ENCODE results near the gene XRRA1. TPM values are rescaled to one million over a fixed set of nuclear protein-coding genes. Genes with fewer than 3 reads are reported as not detected.

The XRRA1 gene
- total RNA-seq, 1 experiment from 2014 or later = 7.3 TPM

DNA sequence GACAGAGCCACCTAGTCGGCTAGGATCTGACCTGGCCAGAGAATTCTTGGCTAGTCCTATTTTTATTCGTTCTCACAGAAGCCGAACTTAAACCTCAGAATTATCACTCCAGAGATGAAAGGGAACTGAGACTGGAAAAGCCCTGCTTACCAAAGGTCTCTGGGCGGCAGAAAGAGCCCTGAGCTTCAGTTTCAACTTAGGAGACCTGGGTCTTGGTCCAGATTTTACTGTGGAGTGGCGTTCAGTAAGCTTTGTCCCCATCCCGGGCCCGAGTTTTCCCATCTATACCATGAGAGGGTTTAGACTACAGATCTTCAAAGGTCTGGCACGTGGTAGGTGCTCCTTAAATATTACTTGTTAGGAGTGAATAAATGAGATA is 40.4 kb upstream of the XRRA1 start:
- Histone ChIP-seq H3K27ac (ENCODE audit: low read depth, low read length, poor library complexity, severe bottlenecking) (peak overlapping the region; percentile 73), H3K4me3 (ENCODE audit: low read depth, low read length, poor library complexity, severe bottlenecking) (peak overlapping the region; percentile 83), H3K4me1 (ENCODE audit: insufficient read depth, low read length, poor library complexity, severe bottlenecking) (peaks cover 8% of the 10 kb centered on the region), H3K9me3 (ENCODE audit: low read depth, low read length, poor library complexity, severe bottlenecking) (no peaks in the 10 kb centered on the region), H3K27me3 (replicated peaks; ENCODE audit: insufficient read depth, low read depth, low read length, poor library complexity) (no peaks in the 10 kb centered on the region), H3K36me3 (ENCODE audit: insufficient read depth, low read length, poor library complexity, severe bottlenecking) (no peaks in the 10 kb centered on the region)
- peak; percentile 23 for DNase-seq (ENCODE audit: low spot score)
- intact Hi-C loops (cut with micrococcal nuclease; ENCODE audit: unreplicated experiment) = no loop called here
- TF ChIP-seq EZH2 (IDR thresholded peaks at IDR 0.05; ENCODE audit: borderline replicate concordance, low read depth, low read length, poor library complexity, severe bottlenecking) = no peak
- TF ChIP-seq, protein P1, sequence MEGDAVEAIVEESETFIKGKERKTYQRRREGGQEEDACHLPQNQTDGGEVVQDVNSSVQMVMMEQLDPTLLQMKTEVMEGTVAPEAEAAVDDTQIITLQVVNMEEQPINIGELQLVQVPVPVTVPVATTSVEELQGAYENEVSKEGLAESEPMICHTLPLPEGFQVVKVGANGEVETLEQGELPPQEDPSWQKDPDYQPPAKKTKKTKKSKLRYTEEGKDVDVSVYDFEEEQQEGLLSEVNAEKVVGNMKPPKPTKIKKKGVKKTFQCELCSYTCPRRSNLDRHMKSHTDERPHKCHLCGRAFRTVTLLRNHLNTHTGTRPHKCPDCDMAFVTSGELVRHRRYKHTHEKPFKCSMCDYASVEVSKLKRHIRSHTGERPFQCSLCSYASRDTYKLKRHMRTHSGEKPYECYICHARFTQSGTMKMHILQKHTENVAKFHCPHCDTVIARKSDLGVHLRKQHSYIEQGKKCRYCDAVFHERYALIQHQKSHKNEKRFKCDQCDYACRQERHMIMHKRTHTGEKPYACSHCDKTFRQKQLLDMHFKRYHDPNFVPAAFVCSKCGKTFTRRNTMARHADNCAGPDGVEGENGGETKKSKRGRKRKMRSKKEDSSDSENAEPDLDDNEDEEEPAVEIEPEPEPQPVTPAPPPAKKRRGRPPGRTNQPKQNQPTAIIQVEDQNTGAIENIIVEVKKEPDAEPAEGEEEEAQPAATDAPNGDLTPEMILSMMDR (conservative IDR thresholded peaks at IDR 0.05; ENCODE audit: low read depth, low read length) = no peak
- CTCF ChIA-PET = interaction anchor here (0.9 to 1.4 kb wide), 2 partner anchors 60 to 259 kb away, joined by 3 to 6 read pairs; no protein-coding TSS in a partner anchor
- BruUV-seq (replicated peaks) = TSS peak; percentile 36
- POLR2A ChIA-PET (ENCODE audit: low non-redundant PET) = no interaction called here

DNA sequence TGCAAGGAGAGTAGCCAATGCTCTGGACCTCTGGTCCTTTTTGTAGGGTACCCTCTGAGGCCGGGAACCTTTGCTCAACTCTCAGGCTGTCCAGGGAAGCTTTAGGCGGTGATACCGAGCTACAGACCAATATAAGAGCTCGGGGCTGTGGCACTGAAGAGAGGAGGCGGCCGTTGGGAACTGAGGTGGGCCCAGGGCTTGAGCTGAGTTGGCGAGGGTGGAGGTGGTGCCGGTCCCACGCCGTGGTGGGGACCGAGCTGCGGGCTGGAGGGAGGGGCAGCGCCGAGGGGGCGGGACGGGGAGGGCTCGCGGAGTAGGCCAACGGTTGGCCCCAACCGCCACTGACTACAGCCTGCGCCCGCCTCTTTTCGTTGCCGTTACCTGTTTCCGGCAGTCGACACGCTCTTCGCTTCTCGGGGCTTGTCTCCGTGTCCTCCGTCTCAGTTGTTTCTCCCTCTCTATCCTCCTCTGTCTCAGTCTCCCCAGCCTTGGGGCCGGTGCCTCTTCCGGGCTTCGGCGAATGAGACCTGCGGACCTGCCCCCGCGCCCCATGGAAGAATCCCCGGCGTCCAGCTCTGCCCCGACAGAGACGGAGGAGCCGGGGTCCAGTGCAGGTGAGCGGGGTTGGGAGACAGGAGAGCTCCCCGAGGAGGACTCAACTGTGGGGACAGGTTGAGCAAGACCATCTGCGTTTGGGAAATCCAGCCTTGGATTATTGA is 39.8 kb upstream of the XRRA1 start, which contains the start of gene NEU3:
Gene NEU3 (plus strand): TSS at position 393 of the 719 bp plus-strand sequence. CDS start 128 bp downstream, at position 521.
- CTCF ChIA-PET = interaction anchor here (0.8 to 1.4 kb wide), 3 partner anchors 59 to 260 kb away, joined by 3 to 8 read pairs (median 6); no protein-coding TSS in a partner anchor
- no peaks in the 10 kb centered on the region for H3K27me3 ChIP-seq (replicated peaks; ENCODE audit: insufficient read depth, low read depth, low read length, poor library complexity)
- peak within 1 kb of the TSS; percentile 73 for H3K27ac ChIP-seq (ENCODE audit: low read depth, low read length, poor library complexity, severe bottlenecking)
- intact Hi-C loops (cut with micrococcal nuclease; ENCODE audit: unreplicated experiment) = no loop called here
- DNase-seq (ENCODE audit: low spot score) = peak; percentile 87
- H3K36me3 ChIP-seq (ENCODE audit: insufficient read depth, low read length, poor library complexity, severe bottlenecking) = no peaks in the 10 kb centered on the region
- peak within 1 kb of the TSS; percentile 83 for H3K4me3 ChIP-seq (ENCODE audit: low read depth, low read length, poor library complexity, severe bottlenecking)
- no peaks in the 10 kb centered on the region for H3K9me3 ChIP-seq (ENCODE audit: low read depth, low read length, poor library complexity, severe bottlenecking)
- POLR2A ChIA-PET (ENCODE audit: low non-redundant PET) = no interaction called here
- no TSS peak for BruUV-seq (replicated peaks)
- TF ChIP-seq, protein P1 (conservative IDR thresholded peaks at IDR 0.05; ENCODE audit: low read depth, low read length) = no peak
- no peak for TF ChIP-seq EZH2 (IDR thresholded peaks at IDR 0.05; ENCODE audit: borderline replicate concordance, low read depth, low read length, poor library complexity, severe bottlenecking)
- peaks cover 8% of the 10 kb centered on the region for H3K4me1 ChIP-seq (ENCODE audit: insufficient read depth, low read length, poor library complexity, severe bottlenecking)

DNA sequence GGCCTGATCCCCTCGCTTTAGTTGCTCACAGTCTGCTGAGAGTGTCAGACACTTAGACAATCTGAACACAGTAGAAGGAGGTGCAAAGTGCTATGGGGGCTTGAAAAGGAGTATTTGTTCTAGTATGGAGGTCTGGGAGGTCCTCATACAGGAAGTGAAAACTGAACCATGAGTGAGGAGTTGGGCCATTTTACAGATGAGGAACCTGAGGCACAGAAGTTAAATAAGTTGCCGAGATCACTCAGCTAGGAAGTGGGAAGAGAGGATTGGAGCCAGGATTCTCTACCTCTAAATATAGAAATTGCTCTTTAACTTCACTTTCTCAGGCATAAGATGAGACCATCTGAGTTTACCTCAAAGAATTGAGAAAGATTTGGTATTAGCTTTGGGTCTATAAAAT is 35.8 kb upstream of the XRRA1 start:
- Histone ChIP-seq H3K27ac (ENCODE audit: low read depth, low read length, poor library complexity, severe bottlenecking) (no peak overlapping the region), H3K27me3 (replicated peaks; ENCODE audit: insufficient read depth, low read depth, low read length, poor library complexity) (no peaks in the 10 kb centered on the region), H3K36me3 (ENCODE audit: insufficient read depth, low read length, poor library complexity, severe bottlenecking) (no peaks in the 10 kb centered on the region), H3K4me3 (ENCODE audit: low read depth, low read length, poor library complexity, severe bottlenecking) (no peak overlapping the region), H3K9me3 (ENCODE audit: low read depth, low read length, poor library complexity, severe bottlenecking) (no peaks in the 10 kb centered on the region), H3K4me1 (ENCODE audit: insufficient read depth, low read length, poor library complexity, severe bottlenecking) (peaks cover 6% of the 10 kb centered on the region)
- ChIA-PET POLR2A (ENCODE audit: low non-redundant PET) (no interaction called here), CTCF (no interaction called here)
- TF ChIP-seq EZH2 (IDR thresholded peaks at IDR 0.05; ENCODE audit: borderline replicate concordance, low read depth, low read length, poor library complexity, severe bottlenecking) = no peak
- TF ChIP-seq, protein P1 (conservative IDR thresholded peaks at IDR 0.05; ENCODE audit: low read depth, low read length) = no peak
- BruUV-seq (replicated peaks) = no TSS peak
- no peak for DNase-seq (ENCODE audit: low spot score)
- intact Hi-C loops (cut with micrococcal nuclease; ENCODE audit: unreplicated experiment) = no loop called here
